ENCODE data around the gene LGR6.
"Not testable (repeated sequence)": the region's sequence is repeated elsewhere in the genome, so short reads cannot be mapped to it uniquely, and the experiment has no call there.

Gene LGR6

GRCh38 chr1:202244841-202245261 is 51.3 kb downstream of the LGR6 start:
- DNase-seq, result no peak

GRCh38 chr1:202245391-202245790 is 51.8 kb downstream of the LGR6 start:
- no peak for DNase-seq

GRCh38 chr1:202247104-202247503 is 53.5 kb downstream of the LGR6 start:
- no peak for DNase-seq

GRCh38 chr1:202247837-202248795 is 54.5 kb downstream of the LGR6 start:
- DNase-seq, result no peak

- no peak for DNase-seq
Measured at GRCh38 chr1:202248861-202249260, 55.3 kb downstream of the LGR6 start.

GRCh38 chr1:202249436-202249835 is 55.8 kb downstream of the LGR6 start:
- DNase-seq, result no peak

- DNase-seq, result no peak
Measured at GRCh38 chr1:202249846-202250245, 56.2 kb downstream of the LGR6 start.

GRCh38 chr1:202250982-202251381 is 57.4 kb downstream of the LGR6 start:
- no peak for DNase-seq

GRCh38 chr1:202251424-202252256 is 58.0 kb downstream of the LGR6 start:
- DNase-seq, result no peak

GRCh38 chr1:202252271-202252670 is 58.7 kb downstream of the LGR6 start:
- DNase-seq, result no peak

GRCh38 chr1:202254454-202255252 is 61.1 kb downstream of the LGR6 start:
- DNase-seq, result no peak

- DNase-seq, result no peak
Measured at GRCh38 chr1:202255343-202255742, 61.7 kb downstream of the LGR6 start.

- no peak for DNase-seq
Measured at GRCh38 chr1:202259705-202260104, 66.1 kb downstream of the LGR6 start.

GRCh38 chr1:202261209-202261958 is 67.8 kb downstream of the LGR6 start:
- not testable (repeated sequence) for DNase-seq

- DNase-seq, result no peak
Measured at GRCh38 chr1:202263628-202264027, 70.0 kb downstream of the LGR6 start.

GRCh38 chr1:202264300-202264699 is 70.7 kb downstream of the LGR6 start:
- no peak for DNase-seq

GRCh38 chr1:202264726-202265125 is 71.1 kb downstream of the LGR6 start:
- DNase-seq, result no peak

GRCh38 chr1:202266061-202266765 is 72.6 kb downstream of the LGR6 start:
- no peak for DNase-seq

GRCh38 chr1:202268032-202268431 is 74.4 kb downstream of the LGR6 start:
- DNase-seq, result no peak

- DNase-seq, result no peak
Measured at GRCh38 chr1:202268817-202269216, 75.2 kb downstream of the LGR6 start.

- DNase-seq, result no peak
Measured at GRCh38 chr1:202270871-202271326, 77.3 kb downstream of the LGR6 start.
